ENCODE measurements around the gene TERC.
"Not testable (repeated sequence)": the region's sequence is repeated elsewhere in the genome, so short reads cannot be mapped to it uniquely, and the experiment has no call there.

The TERC gene

GRCh38 chr3:169751875-169752274 lies 13.0 kb downstream of the TERC start:
- H3K27ac Mint-ChIP-seq: no peak overlapping the region
- peaks cover 35% of the 10 kb centered on the region for H3K27me3 Mint-ChIP-seq
- H3K4me3 Mint-ChIP-seq: no peak overlapping the region
- H3K9me3 Mint-ChIP-seq: no peaks in the 10 kb centered on the region
- no peaks in the 10 kb centered on the region for H3K36me3 Mint-ChIP-seq (ENCODE audit: low read depth)
- H3K4me1 Mint-ChIP-seq (ENCODE audit: low read depth): peaks cover 8% of the 10 kb centered on the region

- peaks cover 38% of the 10 kb centered on the region for H3K27me3 Mint-ChIP-seq
- no peak overlapping the region for H3K4me3 Mint-ChIP-seq
- H3K9me3 Mint-ChIP-seq: no peaks in the 10 kb centered on the region
- H3K27ac Mint-ChIP-seq: no peak overlapping the region
- H3K4me1 Mint-ChIP-seq (ENCODE audit: low read depth): peaks cover 6% of the 10 kb centered on the region
- no peaks in the 10 kb centered on the region for H3K36me3 Mint-ChIP-seq (ENCODE audit: low read depth)
These were observed 14.2 kb downstream of the TERC start for GRCh38 chr3:169750665-169751064.

GRCh38 chr3:169748670-169749069 lies 16.2 kb downstream of the TERC start:
- H3K4me1 Mint-ChIP-seq (ENCODE audit: low read depth): peaks cover 6% of the 10 kb centered on the region
- H3K27me3 Mint-ChIP-seq: peaks cover 37% of the 10 kb centered on the region
- H3K4me3 Mint-ChIP-seq: no peak overlapping the region
- H3K27ac Mint-ChIP-seq: no peak overlapping the region
- no peaks in the 10 kb centered on the region for H3K36me3 Mint-ChIP-seq (ENCODE audit: low read depth)
- H3K9me3 Mint-ChIP-seq: no peaks in the 10 kb centered on the region

GRCh38 chr3:169746924-169747323 lies 17.9 kb downstream of the TERC start:
- no peak overlapping the region for H3K27ac Mint-ChIP-seq
- H3K27me3 Mint-ChIP-seq: peaks cover 33% of the 10 kb centered on the region
- H3K9me3 Mint-ChIP-seq: no peaks in the 10 kb centered on the region
- peaks cover 6% of the 10 kb centered on the region for H3K4me1 Mint-ChIP-seq (ENCODE audit: low read depth)
- H3K36me3 Mint-ChIP-seq (ENCODE audit: low read depth): no peaks in the 10 kb centered on the region
- no peak overlapping the region for H3K4me3 Mint-ChIP-seq

DNA sequence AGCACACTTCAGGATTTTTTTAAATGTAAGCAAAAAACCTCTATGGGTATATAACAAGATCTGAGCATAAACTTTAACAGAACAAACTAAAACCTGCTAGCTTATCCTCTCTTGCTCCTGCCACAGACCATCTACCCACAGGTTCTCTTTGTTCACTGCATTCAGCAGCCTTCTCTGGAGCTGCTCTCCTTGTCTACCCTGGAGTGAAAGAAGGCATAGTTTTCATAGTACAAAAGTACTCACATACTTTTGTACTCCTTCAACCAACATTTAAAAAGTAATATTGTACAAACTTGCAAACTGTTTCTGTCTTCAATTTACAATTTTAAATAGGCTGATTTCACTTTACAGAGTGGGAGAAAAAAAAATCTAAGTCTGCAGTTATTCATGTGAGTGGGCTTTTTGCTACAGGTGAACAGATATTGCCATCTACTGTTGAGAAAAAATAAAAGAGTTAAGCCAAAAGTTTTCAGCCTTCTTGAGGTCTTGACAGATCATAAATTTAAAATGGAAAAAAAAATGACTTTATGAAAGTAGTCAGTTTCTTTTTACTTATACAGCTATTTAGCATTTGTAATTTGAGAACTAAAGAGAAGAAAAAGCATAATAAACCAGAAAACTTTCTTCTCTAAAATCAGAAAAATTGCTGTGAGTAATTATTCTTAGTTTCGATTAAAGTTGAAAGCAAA lies 20.4 kb downstream of the TERC start:
- Mint-ChIP-seq H3K27ac (no peak overlapping the region), H3K4me3 (no peak overlapping the region), H3K27me3 (peaks cover 31% of the 10 kb centered on the region), H3K9me3 (no peaks in the 10 kb centered on the region), H3K4me1 (ENCODE audit: low read depth) (peaks cover 6% of the 10 kb centered on the region), H3K36me3 (ENCODE audit: low read depth) (no peaks in the 10 kb centered on the region)

- Mint-ChIP-seq H3K9me3 (peaks cover 11% of the 10 kb centered on the region), H3K27ac (no peak overlapping the region), H3K4me1 (ENCODE audit: low read depth) (no peaks in the 10 kb centered on the region), H3K27me3 (peaks cover 8% of the 10 kb centered on the region), H3K36me3 (ENCODE audit: low read depth) (no peaks in the 10 kb centered on the region), H3K4me3 (no peak overlapping the region)
These were observed 25.8 kb downstream of the TERC start for GRCh38 chr3:169739067-169739466.

GRCh38 chr3:169731857-169732256 lies 33.0 kb downstream of the TERC start:
- H3K27ac Mint-ChIP-seq; H3K4me1 Mint-ChIP-seq (ENCODE audit: low read depth); H3K36me3 Mint-ChIP-seq (ENCODE audit: low read depth); H3K4me3 Mint-ChIP-seq: not testable (repeated sequence)
- peaks cover 14% of the 10 kb centered on the region for H3K9me3 Mint-ChIP-seq
- peaks cover 59% of the 10 kb centered on the region for H3K27me3 Mint-ChIP-seq

GRCh38 chr3:169722724-169723123 lies 42.1 kb downstream of the TERC start:
- no peak overlapping the region for H3K27ac Mint-ChIP-seq
- no peaks in the 10 kb centered on the region for H3K36me3 Mint-ChIP-seq (ENCODE audit: low read depth)
- peaks cover 29% of the 10 kb centered on the region for H3K27me3 Mint-ChIP-seq
- H3K9me3 Mint-ChIP-seq: peaks cover 3% of the 10 kb centered on the region
- no peaks in the 10 kb centered on the region for H3K4me1 Mint-ChIP-seq (ENCODE audit: low read depth)
- no peak overlapping the region for H3K4me3 Mint-ChIP-seq

- peaks cover 38% of the 10 kb centered on the region for H3K27me3 Mint-ChIP-seq
These were observed 46.4 kb downstream of the TERC start for GRCh38 chr3:169718415-169718814.

More at GRCh38 chr3:169718415-169718814, 46.4 kb downstream of the TERC start:
- not testable (repeated sequence) for H3K27ac Mint-ChIP-seq; H3K4me1 Mint-ChIP-seq (ENCODE audit: low read depth); H3K9me3 Mint-ChIP-seq; H3K36me3 Mint-ChIP-seq (ENCODE audit: low read depth); H3K4me3 Mint-ChIP-seq

All from stimulated activated naive CD8-positive, alpha-beta T cell treated with anti-CD3 and anti-CD28 coated beads, Interleukin-15, Interleukin-2, amounts not matched to agents 100 ng/mL and 50 ng/mL, for 24 hours (primary cell).